Measurements from ENCODE around the gene SAPCD1. TPM values are rescaled to one million over a fixed set of nuclear protein-coding genes. Genes with fewer than 3 reads are reported as not detected.

Gene SAPCD1
- total RNA-seq, 2 donors from 2014 or later = 12.1 to 18.9 TPM

- H3K36me3 Mint-ChIP-seq (ENCODE audit: low read depth) = peaks cover 48% of the 10 kb centered on the region
- H3K27me3 Mint-ChIP-seq = no peaks in the 10 kb centered on the region
- no peak for ATAC-seq (replicated peaks)
- no peaks in the 10 kb centered on the region for H3K9me3 Mint-ChIP-seq
- H3K4me1 Mint-ChIP-seq = peaks cover 6% of the 10 kb centered on the region
- peak overlapping the region; percentile 26 for H3K27ac Mint-ChIP-seq
- H3K4me3 Mint-ChIP-seq = no peak overlapping the region
These were observed 1.7 kb upstream of the SAPCD1 start for GRCh38 chr6:31760790-31761189.

- no peak for ATAC-seq (replicated peaks)
- H3K9me3 Mint-ChIP-seq = no peaks in the 10 kb centered on the region
- no peak overlapping the region for H3K4me3 Mint-ChIP-seq
- H3K4me1 Mint-ChIP-seq = peaks cover 6% of the 10 kb centered on the region
- no peaks in the 10 kb centered on the region for H3K27me3 Mint-ChIP-seq
- H3K36me3 Mint-ChIP-seq (ENCODE audit: low read depth) = peaks cover 48% of the 10 kb centered on the region
- H3K27ac Mint-ChIP-seq = peak overlapping the region; percentile 26
These were observed 1.1 kb upstream of the SAPCD1 start for GRCh38 chr6:31761343-31761742.

- no peak for ATAC-seq (replicated peaks)
- Mint-ChIP-seq H3K27ac (peak overlapping the region; percentile 9), H3K27me3 (no peaks in the 10 kb centered on the region), H3K36me3 (ENCODE audit: low read depth) (peaks cover 46% of the 10 kb centered on the region), H3K4me3 (no peak overlapping the region), H3K9me3 (no peaks in the 10 kb centered on the region), H3K4me1 (peaks cover 6% of the 10 kb centered on the region)
These were observed 592 bp downstream of the SAPCD1 start for GRCh38 chr6:31762878-31763618.

- ATAC-seq (replicated peaks) = no peak
- peaks cover 6% of the 10 kb centered on the region for H3K4me1 Mint-ChIP-seq
- H3K36me3 Mint-ChIP-seq (ENCODE audit: low read depth) = peaks cover 41% of the 10 kb centered on the region
- no peaks in the 10 kb centered on the region for H3K27me3 Mint-ChIP-seq
- no peak overlapping the region for H3K4me3 Mint-ChIP-seq
- H3K9me3 Mint-ChIP-seq = no peaks in the 10 kb centered on the region
- H3K27ac Mint-ChIP-seq = peak overlapping the region; percentile 9
These were observed 1.1 kb downstream of the SAPCD1 start for GRCh38 chr6:31763619-31763940.

- no peaks in the 10 kb centered on the region for H3K9me3 Mint-ChIP-seq
- peaks cover 6% of the 10 kb centered on the region for H3K4me1 Mint-ChIP-seq
- no peaks in the 10 kb centered on the region for H3K27me3 Mint-ChIP-seq
- peaks cover 34% of the 10 kb centered on the region for H3K36me3 Mint-ChIP-seq (ENCODE audit: low read depth)
- no peak overlapping the region for H3K27ac Mint-ChIP-seq
- ATAC-seq (replicated peaks) = no peak
- H3K4me3 Mint-ChIP-seq = no peak overlapping the region
These were observed 1.7 kb downstream of the SAPCD1 start for GRCh38 chr6:31764198-31764597.

GRCh38 chr6:31765559-31765909 lies 3.1 kb downstream of the SAPCD1 start:
- no peak for ATAC-seq (replicated peaks)
- Mint-ChIP-seq H3K36me3 (ENCODE audit: low read depth) (peaks cover 26% of the 10 kb centered on the region), H3K9me3 (no peaks in the 10 kb centered on the region), H3K4me3 (no peak overlapping the region), H3K4me1 (peaks cover 11% of the 10 kb centered on the region), H3K27me3 (no peaks in the 10 kb centered on the region), H3K27ac (no peak overlapping the region)

- H3K27ac Mint-ChIP-seq = no peak overlapping the region
- ATAC-seq (replicated peaks) = no peak
These were observed 3.7 kb downstream of the SAPCD1 start for GRCh38 chr6:31765910-31766794.

GRCh38 chr6:31767096-31767645 lies 4.7 kb downstream of the SAPCD1 start:
- Mint-ChIP-seq H3K4me3 (no peak overlapping the region), H3K27ac (peak overlapping the region; percentile 38), H3K4me1 (peaks cover 17% of the 10 kb centered on the region), H3K9me3 (no peaks in the 10 kb centered on the region), H3K36me3 (ENCODE audit: low read depth) (peaks cover 12% of the 10 kb centered on the region), H3K27me3 (no peaks in the 10 kb centered on the region)
- no peak for ATAC-seq (replicated peaks)

More at GRCh38 chr6:31765910-31766794, 3.7 kb downstream of the SAPCD1 start:
- Mint-ChIP-seq H3K9me3 (no peaks in the 10 kb centered on the region), H3K4me1 (peaks cover 13% of the 10 kb centered on the region), H3K36me3 (ENCODE audit: low read depth) (peaks cover 20% of the 10 kb centered on the region), H3K4me3 (no peak overlapping the region), H3K27me3 (no peaks in the 10 kb centered on the region)

- H3K4me1 Mint-ChIP-seq = peaks cover 13% of the 10 kb centered on the region
- no peak overlapping the region for H3K4me3 Mint-ChIP-seq
- peak overlapping the region; percentile 38 for H3K27ac Mint-ChIP-seq
- no peaks in the 10 kb centered on the region for H3K9me3 Mint-ChIP-seq
- ATAC-seq (replicated peaks) = no peak
- no peaks in the 10 kb centered on the region for H3K27me3 Mint-ChIP-seq
- peaks cover 3% of the 10 kb centered on the region for H3K36me3 Mint-ChIP-seq (ENCODE audit: low read depth)
These were observed 6.2 kb downstream of the SAPCD1 start for GRCh38 chr6:31768363-31769257.

GRCh38 chr6:31769684-31770371 lies 7.4 kb downstream of the SAPCD1 start:
- peak overlapping the region; percentile 16 for H3K27ac Mint-ChIP-seq
- H3K4me1 Mint-ChIP-seq = peaks cover 11% of the 10 kb centered on the region
- no peaks in the 10 kb centered on the region for H3K9me3 Mint-ChIP-seq
- no peak overlapping the region for H3K4me3 Mint-ChIP-seq
- H3K27me3 Mint-ChIP-seq = no peaks in the 10 kb centered on the region
- peak; percentile 91 for ATAC-seq (replicated peaks)
- H3K36me3 Mint-ChIP-seq (ENCODE audit: low read depth) = no peaks in the 10 kb centered on the region

- no peaks in the 10 kb centered on the region for H3K36me3 Mint-ChIP-seq (ENCODE audit: low read depth)
- no peak overlapping the region for H3K27ac Mint-ChIP-seq
- no peaks in the 10 kb centered on the region for H3K27me3 Mint-ChIP-seq
- H3K4me3 Mint-ChIP-seq = peak overlapping the region; percentile 36
- H3K4me1 Mint-ChIP-seq = peaks cover 17% of the 10 kb centered on the region
- H3K9me3 Mint-ChIP-seq = no peaks in the 10 kb centered on the region
- ATAC-seq (replicated peaks) = no peak
These were observed 8.4 kb downstream of the SAPCD1 start for GRCh38 chr6:31770860-31771259.

GRCh38 chr6:31771992-31772358 lies 9.5 kb downstream of the SAPCD1 start:
- H3K4me3 Mint-ChIP-seq = no peak overlapping the region

GRCh38 chr6:31775184-31775583 lies 12.7 kb downstream of the SAPCD1 start:
- Mint-ChIP-seq H3K27ac (peak overlapping the region; percentile 13), H3K4me3 (peak overlapping the region; percentile 64), H3K27me3 (no peaks in the 10 kb centered on the region), H3K4me1 (peaks cover 22% of the 10 kb centered on the region), H3K36me3 (ENCODE audit: low read depth) (peaks cover 7% of the 10 kb centered on the region), H3K9me3 (no peaks in the 10 kb centered on the region)
- no peak for ATAC-seq (replicated peaks)

More at GRCh38 chr6:31771992-31772358, 9.5 kb downstream of the SAPCD1 start:
- H3K27ac Mint-ChIP-seq = no peak overlapping the region
- H3K9me3 Mint-ChIP-seq = no peaks in the 10 kb centered on the region
- H3K36me3 Mint-ChIP-seq (ENCODE audit: low read depth) = peaks cover 2% of the 10 kb centered on the region
- peaks cover 21% of the 10 kb centered on the region for H3K4me1 Mint-ChIP-seq
- H3K27me3 Mint-ChIP-seq = no peaks in the 10 kb centered on the region
- ATAC-seq (replicated peaks) = peak; percentile 25
